GM12865 (cell line): Measurements from ENCODE around the gene FGF9.

ENCODE experiments used
- DNase-seq: peaks from one replicate; pipeline ENCODE4 v3.0.0; 2010; ENCODE audit warnings: low read depth
- H3K4me3 ChIP-seq: 2 replicates; pipeline ENCODE4 v1.5.1; 2011; ENCODE audit warnings: mild to moderate bottlenecking, low read depth, low read length, control low read depth
- TF ChIP-seq, protein P1 (sequence below): IDR thresholded peaks from 2 replicates; pipeline ENCODE4 v1.5.1; 2011; ENCODE audit warnings: low read length, control low read depth, low read depth, inconsistent platforms; ENCODE audit not compliant: insufficient read depth; ENCODE audit errors: missing control alignments

The FGF9 gene

GRCh38 chr13:21703846-21704245 is 33.0 kb downstream of the FGF9 start:
- no peak for DNase-seq
- no peak overlapping the region for H3K4me3 ChIP-seq
- TF ChIP-seq, protein P1, sequence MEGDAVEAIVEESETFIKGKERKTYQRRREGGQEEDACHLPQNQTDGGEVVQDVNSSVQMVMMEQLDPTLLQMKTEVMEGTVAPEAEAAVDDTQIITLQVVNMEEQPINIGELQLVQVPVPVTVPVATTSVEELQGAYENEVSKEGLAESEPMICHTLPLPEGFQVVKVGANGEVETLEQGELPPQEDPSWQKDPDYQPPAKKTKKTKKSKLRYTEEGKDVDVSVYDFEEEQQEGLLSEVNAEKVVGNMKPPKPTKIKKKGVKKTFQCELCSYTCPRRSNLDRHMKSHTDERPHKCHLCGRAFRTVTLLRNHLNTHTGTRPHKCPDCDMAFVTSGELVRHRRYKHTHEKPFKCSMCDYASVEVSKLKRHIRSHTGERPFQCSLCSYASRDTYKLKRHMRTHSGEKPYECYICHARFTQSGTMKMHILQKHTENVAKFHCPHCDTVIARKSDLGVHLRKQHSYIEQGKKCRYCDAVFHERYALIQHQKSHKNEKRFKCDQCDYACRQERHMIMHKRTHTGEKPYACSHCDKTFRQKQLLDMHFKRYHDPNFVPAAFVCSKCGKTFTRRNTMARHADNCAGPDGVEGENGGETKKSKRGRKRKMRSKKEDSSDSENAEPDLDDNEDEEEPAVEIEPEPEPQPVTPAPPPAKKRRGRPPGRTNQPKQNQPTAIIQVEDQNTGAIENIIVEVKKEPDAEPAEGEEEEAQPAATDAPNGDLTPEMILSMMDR = no peak

- TF ChIP-seq, protein P1 = no peak
- DNase-seq = no peak
- no peak overlapping the region for H3K4me3 ChIP-seq
These were observed 36.7 kb downstream of the FGF9 start for GRCh38 chr13:21707586-21707985.

DNA sequence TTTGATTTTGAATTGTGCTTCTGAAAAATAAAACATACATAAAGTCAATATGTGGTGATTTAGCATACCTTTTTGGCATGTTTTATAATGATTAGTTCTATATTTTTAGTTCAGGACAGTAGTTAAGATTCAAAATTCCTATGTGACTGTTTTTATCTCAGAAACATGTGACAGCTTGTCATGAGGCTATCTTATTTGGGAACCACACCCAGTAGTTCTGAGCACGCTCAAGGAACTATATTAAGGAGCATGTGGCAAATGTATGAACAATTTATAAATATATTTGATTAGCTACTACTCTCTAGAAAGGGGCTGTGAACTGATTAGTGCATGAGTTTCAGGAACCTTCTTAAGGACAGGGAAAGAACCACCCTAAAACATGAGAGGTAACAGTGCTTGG is 38.8 kb downstream of the FGF9 start:
- no peak overlapping the region for H3K4me3 ChIP-seq
- TF ChIP-seq, protein P1 = no peak
- no peak for DNase-seq

DNA sequence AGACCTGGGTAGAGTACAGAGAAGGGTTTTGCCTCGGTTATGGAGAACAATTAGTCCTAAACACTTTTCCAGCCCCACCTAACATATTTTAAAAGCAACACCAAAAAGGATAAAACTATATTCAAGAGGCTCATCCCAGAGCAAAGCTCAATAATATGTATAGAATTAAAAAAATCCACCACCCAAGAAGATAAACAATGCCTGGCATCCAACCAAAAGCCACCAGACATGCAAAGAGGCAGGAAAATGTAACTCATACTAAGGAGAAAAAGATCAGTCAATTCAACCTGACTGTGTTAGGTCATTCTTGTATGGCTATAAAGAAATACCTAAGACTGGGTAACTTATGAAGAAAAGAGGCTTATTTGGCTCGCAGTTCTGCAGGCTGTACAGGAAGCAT is 39.3 kb downstream of the FGF9 start:
- DNase-seq = no peak
- TF ChIP-seq, protein P1 = no peak
- no peak overlapping the region for H3K4me3 ChIP-seq

GRCh38 chr13:21717817-21718216 is 46.9 kb downstream of the FGF9 start:
- no peak for DNase-seq
- H3K4me3 ChIP-seq = no peak overlapping the region
- TF ChIP-seq, protein P1 = no peak

DNA sequence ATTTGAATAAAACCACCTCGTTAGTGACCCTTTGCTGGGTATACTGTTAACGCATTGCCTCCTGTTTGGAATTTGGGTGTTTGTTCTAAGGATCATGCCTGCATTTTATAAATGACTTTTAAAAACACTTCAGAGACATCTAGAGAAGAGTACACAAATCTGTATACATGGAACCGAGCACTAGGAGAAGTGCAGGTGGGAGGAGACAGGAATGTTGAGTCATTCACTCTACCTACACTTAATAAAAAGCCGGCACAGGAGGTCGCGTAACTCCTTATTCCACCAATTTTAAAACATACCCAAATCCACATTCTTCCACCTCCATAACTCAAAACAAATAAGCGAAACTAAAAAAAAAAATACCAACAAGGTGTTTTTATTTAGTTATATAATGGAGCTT is 48.6 kb downstream of the FGF9 start:
- DNase-seq = no peak
- TF ChIP-seq, protein P1 = no peak
- H3K4me3 ChIP-seq = no peak overlapping the region

DNA sequence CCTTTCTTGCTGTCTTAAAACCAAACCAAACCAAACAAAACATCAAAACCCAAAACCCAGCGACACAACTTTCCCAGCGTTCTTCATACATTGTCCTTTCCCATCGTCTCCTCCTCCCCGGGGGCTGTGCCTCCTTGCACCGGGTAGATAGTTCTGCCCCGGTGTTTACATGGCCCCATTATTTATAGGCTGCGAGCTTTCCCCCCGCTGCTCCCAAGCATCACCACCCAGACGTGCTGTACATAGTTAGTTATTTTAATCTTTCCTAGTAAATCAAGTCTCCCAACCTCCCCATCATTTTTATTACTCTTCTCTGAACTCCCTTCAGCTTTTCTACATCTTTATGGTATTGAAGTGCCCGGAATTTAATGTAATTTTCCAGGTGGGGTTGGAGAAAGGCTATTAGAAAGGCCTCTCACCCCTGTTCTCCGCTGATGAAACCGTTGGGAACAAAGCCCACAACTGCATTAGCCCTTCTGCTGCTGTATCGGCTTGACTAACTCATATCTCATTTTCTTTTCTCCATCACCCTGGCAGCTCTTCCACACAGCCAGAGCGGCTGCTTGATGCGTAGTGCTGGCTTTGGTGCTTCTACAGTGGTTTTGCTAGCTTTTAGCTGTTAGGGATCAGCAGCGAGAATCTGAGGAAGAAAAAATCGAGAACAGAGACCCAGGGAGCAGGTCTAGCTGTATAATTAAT is 53.1 kb downstream of the FGF9 start:
- no peak overlapping the region for H3K4me3 ChIP-seq
- no peak for DNase-seq
- TF ChIP-seq, protein P1 = no peak
